HepG2 (cell line): ENCODE measurements around the gene BPGM. TPM values are rescaled to one million over a fixed set of nuclear protein-coding genes. Genes with fewer than 3 reads are reported as not detected.

ENCODE experiments used
- ATAC-seq: fragments of 200-7000 bp; cut with Tn5 transposase; 3 replicates; pipeline ENCODE4 v1.9.1; 2020; ENCODE audit warnings: mild to moderate bottlenecking, moderate library complexity
- BruUV-seq: library from RNA; stranded (reverse); fragments of 400-500 nt; replicated peaks from 2 replicates; lab custom pipeline; 2021; lab: Mats Ljungman, UMichigan
- CTCF ChIA-PET: fragments of 300-600 bp; formaldehyde crosslinking; extraction: SDS; loops from one replicate; lab custom pipeline; 2021; ENCODE audit warnings: low total read pairs, inconsistent platforms, low intra/inter-chr PET ratio; lab: Yijun Ruan, JAX
- POLR2A ChIA-PET: fragments of 350-600 bp; sonication (Branson Sonifier 250); formaldehyde crosslinking; loops from one replicate; lab custom pipeline; 2020; ENCODE audit warnings: antibody characterized with exemption, inconsistent platforms; lab: Yijun Ruan, JAX
- DNase-seq: peaks from one replicate; pipeline ENCODE4 v3.0.0-alpha.2; 2015; ENCODE audit warnings: low spot score
- FAIRE-seq: peaks from 3 replicates; lab custom pipeline; 2011; peaks lifted over from hg19 to GRCh38; lab: Jason Lieb, UNC
- H2AFZ ChIP-seq: one replicate; pipeline ENCODE4 v1.6.1; 2011; ENCODE audit warnings: low read length, inconsistent platforms
- H3K27ac ChIP-seq: fragments of 300-600 bp; 3 replicates; pipeline ENCODE4 v1.8.0; 2011; ENCODE audit warnings: mixed run types, mild to moderate bottlenecking, mixed read lengths, low read length, inconsistent platforms; ENCODE audit not compliant: insufficient read depth; ENCODE audit errors: extremely low read length
- H3K27me3 ChIP-seq, 2 experiments: fragments of 200-600 bp in 1 of 2; 2 replicates in 1 of 2; 3 replicates in 1 of 2; pipeline versions ENCODE4 v1.6.0 to v1.8.0; 2011; ENCODE audit warnings: low read length in 2 of 2, mild to moderate bottlenecking in 2 of 2, moderate library complexity in 2 of 2, inconsistent platforms in 1 of 2; ENCODE audit not compliant: insufficient read depth in 2 of 2, control insufficient read depth in 1 of 2
- H3K36me3 ChIP-seq, 2 experiments: fragments of 200-600 bp in 1 of 2; replicated peaks in 1 of 2; 2 replicates in 1 of 2; 3 replicates in 1 of 2; pipeline versions ENCODE4 v1.5.1 to v1.8.0; 2011; ENCODE audit warnings: low read length in 2 of 2, inconsistent platforms in 1 of 2; ENCODE audit not compliant: insufficient read depth in 2 of 2, control insufficient read depth in 1 of 2
- H3K4me1 ChIP-seq: 2 replicates; pipeline ENCODE4 v1.5.1; 2012; ENCODE audit warnings: low read length, inconsistent platforms; ENCODE audit not compliant: insufficient read depth
- H3K4me2 ChIP-seq: 2 replicates; pipeline ENCODE4 v1.6.0; 2011; ENCODE audit warnings: low read depth, low read length, inconsistent platforms
- H3K4me3 ChIP-seq, 3 experiments: fragments of 200-600 bp in 1 of 3; sonication (generic), shearing (Covaris generic) in 1 of 3; replicated peaks in 1 of 3; 2 replicates each; pipeline ENCODE4 v1.5.1; 2011 to 2016; ENCODE audit warnings: low read length in 3 of 3, inconsistent platforms in 2 of 3, low read depth in 2 of 3, mild to moderate bottlenecking in 2 of 3, control low read depth in 1 of 3, mixed read lengths in 1 of 3; ENCODE audit not compliant: insufficient read depth in 1 of 3
- H3K79me2 ChIP-seq: one replicate; pipeline ENCODE4 v1.6.1; 2011; ENCODE audit warnings: low read length, inconsistent platforms; ENCODE audit not compliant: insufficient read depth
- H3K9ac ChIP-seq: 2 replicates; pipeline ENCODE4 v1.6.0; 2011; ENCODE audit warnings: mild to moderate bottlenecking, low read depth, low read length, inconsistent platforms; ENCODE audit not compliant: insufficient read depth
- H3K9me3 ChIP-seq: 2 replicates; pipeline ENCODE4 v1.5.1; 2012; ENCODE audit warnings: mild to moderate bottlenecking, low read length
- H4K20me1 ChIP-seq: 2 replicates; pipeline ENCODE4 v1.6.0; 2011; ENCODE audit warnings: inconsistent platforms, mild to moderate bottlenecking, low read length, moderate library complexity; ENCODE audit not compliant: insufficient read depth
- ELF1 ChIP-seq: sonication (generic); formaldehyde crosslinking; IDR thresholded peaks from 2 replicates; pipeline ENCODE4 v1.4.0; 2020; ENCODE audit warnings: missing genetic modification reagents
- KDM2A ChIP-seq: sonication (generic); formaldehyde crosslinking; IDR thresholded peaks from 2 replicates; pipeline ENCODE4 v1.4.0; 2020; ENCODE audit warnings: low read depth, missing genetic modification reagents, borderline replicate concordance
- MYC ChIP-seq: sonication (generic); formaldehyde crosslinking; IDR thresholded peaks from 2 replicates; pipeline ENCODE4 v1.9.0; 2021; ENCODE audit warnings: missing genetic modification reagents, borderline replicate concordance
- NFAT5 ChIP-seq: sonication (generic); formaldehyde crosslinking; IDR thresholded peaks from 2 replicates; pipeline ENCODE4 v1.4.0; 2020; ENCODE audit warnings: missing genetic modification reagents
- U2AF1 ChIP-seq: fragments of 200-400 bp; formaldehyde crosslinking; optimal IDR thresholded peaks from 2 replicates; pipeline ENCODE3; 2017; ENCODE audit warnings: mild to moderate bottlenecking, low read depth, low read length
- ZKSCAN5 ChIP-seq: sonication (generic); formaldehyde crosslinking; IDR thresholded peaks from 2 replicates; pipeline ENCODE4 v1.5.1; 2020; ENCODE audit warnings: mild to moderate bottlenecking, missing genetic modification reagents
- ZNF282 ChIP-seq: fragments of 450-650 bp; IDR thresholded peaks from 2 replicates; pipeline ENCODE4 v1.6.1; 2018; ENCODE audit not compliant: partially characterized antibody
- ZNF326 ChIP-seq: sonication (generic); formaldehyde crosslinking; IDR thresholded peaks from 2 replicates; pipeline ENCODE4 v1.4.0; 2020; ENCODE audit warnings: missing genetic modification reagents, borderline replicate concordance
- ZNF709 ChIP-seq: sonication (generic); formaldehyde crosslinking; IDR thresholded peaks from 2 replicates; pipeline ENCODE4 v1.5.0; 2020; ENCODE audit warnings: mild to moderate bottlenecking, missing genetic modification reagents
- WGBS: methylation state at CpG from one replicate; pipeline ENCODE4 v1.1.6; 2017; ENCODE audit warnings: low lambda C conversion rate; 5-methylcytosine and 5-hydroxymethylcytosine counted together
- in situ Hi-C: cut with HindIII; loops from 2 replicates; pipeline ENCODE4 v1.10.0; 2017; ENCODE audit warnings: low pct_unique_long_range_greater_than_20kb; ENCODE audit not compliant: extremely low pct_ligation_motif_present
- intact Hi-C: fragments of 100-400 bp; cut with micrococcal nuclease; formaldehyde crosslinking; loops from one replicate; pipeline ENCODE4 v1.10.0; 2022; ENCODE audit not compliant: unreplicated experiment
- polyA plus RNA-seq, 8 experiments: library from polyadenylated mRNA; depleted of rRNA in 3 of 8; stranded (reverse) in 7 of 8; unstranded in 1 of 8; fragments of >200 nt; fragmentation: Illumina TruSeq in 4 of 8; extraction: Trizol in 4 of 8; gene quantifications; 2 replicates each; pipeline versions ENCODE4 v1.2.1 to v1.2.3, GENCODE V29; 2011 to 2016; ENCODE audit warnings: low read depth in 4 of 8, missing spikeins in 1 of 8, mixed read lengths in 1 of 8; ENCODE audit not compliant: insufficient read depth in 1 of 8
- total RNA-seq, 5 experiments: library from RNA; depleted of rRNA; stranded (reverse); fragments of >200 nt; fragmentation: Illumina TruSeq; extraction: Trizol; gene quantifications; 2 replicates each; pipeline ENCODE4 v1.2.3, GENCODE V29; 2016; ENCODE audit warnings: low read depth in 1 of 5
- TF ChIP-seq, protein P1 (sequence below): IDR thresholded peaks from 2 replicates; pipeline ENCODE4 v1.6.1; 2016

Gene BPGM
- total and polyA plus RNA-seq, 2 of the 13 experiments (the other 11 are each of a cell fraction or from before 2014, with no cell fraction given), result 4.0 to 7.5 TPM

GRCh38 chr7:134695321-134695860 is 48.7 kb downstream of the BPGM start:
- intact Hi-C loops, result loop anchor here (10.0 kb wide), 1 partner anchor 49 kb away; no protein-coding TSS in a partner anchor
- no peak for TF ChIP-seq U2AF1
- TF ChIP-seq ZNF709 (CRISPR knock-in tag), result no peak
- no peak for TF ChIP-seq KDM2A (CRISPR knock-in tag)
- TF ChIP-seq, protein P1, sequence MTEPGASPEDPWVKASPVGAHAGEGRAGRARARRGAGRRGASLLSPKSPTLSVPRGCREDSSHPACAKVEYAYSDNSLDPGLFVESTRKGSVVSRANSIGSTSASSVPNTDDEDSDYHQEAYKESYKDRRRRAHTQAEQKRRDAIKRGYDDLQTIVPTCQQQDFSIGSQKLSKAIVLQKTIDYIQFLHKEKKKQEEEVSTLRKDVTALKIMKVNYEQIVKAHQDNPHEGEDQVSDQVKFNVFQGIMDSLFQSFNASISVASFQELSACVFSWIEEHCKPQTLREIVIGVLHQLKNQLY (CRISPR knock-in tag), result no peak
- TF ChIP-seq ZNF282, result no peak
- Histone ChIP-seq H4K20me1 (no peaks in the 10 kb centered on the region), H3K9me3 (no peaks in the 10 kb centered on the region), H3K4me2 (no peak overlapping the region), H3K4me3 (no peak overlapping the region), H3K79me2 (no peaks in the 10 kb centered on the region), H2AFZ (no peak overlapping the region), H3K4me1 (peaks cover 6% of the 10 kb centered on the region), H3K27me3 (peaks cover 0 to 3% of the 10 kb centered on the region in 2 experiments; a peak in 1 of 5 replicates), H3K27ac (no peak overlapping the region), H3K9ac (no peak overlapping the region), H3K36me3 (no peaks in the 10 kb centered on the region)
- ChIA-PET CTCF (no interaction called here), POLR2A (no interaction called here)
- FAIRE-seq (no peak), ATAC-seq (no peak), DNase-seq (no peak)
- WGBS, result 43% methylated on average over 9 of the region's 9 CpGs
- in situ Hi-C loops, result no loop called here
- BruUV-seq, result no TSS peak

DNA sequence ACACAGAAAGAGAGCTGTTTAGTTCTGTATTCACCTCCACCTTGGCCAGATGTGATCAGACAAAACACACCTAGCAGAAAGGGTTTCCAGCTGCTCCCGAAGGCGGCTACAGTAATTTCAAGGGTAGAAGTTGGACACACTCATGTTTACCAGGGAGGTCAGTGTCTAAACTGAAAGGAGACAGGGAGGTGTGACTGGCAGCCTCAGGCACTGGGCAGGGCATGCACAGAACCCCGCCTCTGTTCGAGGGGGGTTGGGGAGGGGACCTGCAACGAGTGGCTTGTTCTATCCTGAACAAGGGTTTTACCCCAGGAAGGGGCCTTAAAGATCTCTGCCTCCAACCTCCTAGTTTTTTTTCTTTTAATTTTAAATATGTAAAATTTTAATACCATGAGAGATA is 49.6 kb downstream of the BPGM start:
- Histone ChIP-seq H3K27ac (no peak overlapping the region), H3K4me1 (0 out of 2 replicates have a peak, but pooled peaks cover under 1% of the 10 kb centered on the region), H3K9ac (no peak overlapping the region), H2AFZ (no peak overlapping the region), H3K36me3 (no peaks in the 10 kb centered on the region), H4K20me1 (no peaks in the 10 kb centered on the region), H3K4me2 (no peak overlapping the region), H3K27me3 (no peaks in the 10 kb centered on the region), H3K4me3 (no peak overlapping the region), H3K79me2 (no peaks in the 10 kb centered on the region), H3K9me3 (no peaks in the 10 kb centered on the region)
- POLR2A ChIA-PET, result no interaction called here
- ATAC-seq, result peak; percentile 56; the same call in 2 of the 3 replicates
- 2% methylated on average over 5 of the region's 5 CpGs for WGBS
- no TSS peak for BruUV-seq
- no peak for DNase-seq
- in situ Hi-C loops (no loop called here), intact Hi-C loops (loop anchor here (10.0 kb wide), 1 partner anchor 49 kb away; no protein-coding TSS in a partner anchor)
- FAIRE-seq, result no peak
- TF ChIP-seq MYC (CRISPR knock-in tag) (no peak), ELF1 (no peak), NFAT5 (CRISPR knock-in tag) (no peak), ZNF326 (CRISPR knock-in tag) (no peak), ZKSCAN5 (CRISPR knock-in tag) (no peak)
- CTCF ChIA-PET, result no interaction called here
